GM12892 (cell line): ENCODE measurements around the gene MSH4.

Source experiments
- POLR2A ChIP-seq: IDR thresholded peaks from 2 replicates; pipeline ENCODE4 v1.6.1; 2011; ENCODE audit warnings: low read depth, low read length, control low read depth
- POLR2AphosphoS5 ChIP-seq: IDR thresholded peaks from 2 replicates; pipeline ENCODE4 v1.6.1; 2011; ENCODE audit warnings: low read depth, low read length, control low read depth

DNA sequence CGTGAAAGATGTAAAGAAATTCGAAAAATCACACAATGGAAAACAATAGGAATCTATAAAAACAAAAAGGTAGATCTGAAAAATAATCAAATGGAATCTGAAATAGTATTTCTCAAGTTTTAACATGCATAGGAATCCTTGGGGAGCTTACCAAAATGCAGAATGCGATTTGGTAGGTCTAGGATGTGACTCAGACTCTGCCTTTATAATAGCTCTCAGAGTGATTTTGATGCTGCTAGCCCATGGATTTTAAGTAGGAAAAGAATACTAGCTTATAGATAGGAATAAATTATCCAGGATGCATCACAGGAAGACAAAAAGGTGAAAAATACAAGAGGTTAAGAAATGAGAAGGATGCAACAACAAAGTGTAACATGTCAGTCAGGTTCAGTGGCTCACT lies 24.7 kb upstream of the MSH4 start:
- TF ChIP-seq POLR2AphosphoS5 (no peak), POLR2A (no peak)
